ENCODE results near the gene FKBP1B. TPM values are rescaled to one million over a fixed set of nuclear protein-coding genes. Genes with fewer than 3 reads are reported as not detected.
"Not testable (repeated sequence)": the region's sequence is repeated elsewhere in the genome, so short reads cannot be mapped to it uniquely, and the experiment has no call there.

Gene FKBP1B
- total and polyA plus RNA-seq, 7 experiments from 2014 or later: 2.7 TPM; not detected in 6

- Mint-ChIP-seq H3K36me3 (peaks cover 0 to 22% (median 4%) of the 10 kb centered on the region in 5 donors), H3K27ac (no peak overlapping the region), H3K4me1 (peaks cover 10 to 21% (median 17%) of the 10 kb centered on the region in 7 donors), H3K9me3 (no peaks in the 10 kb centered on the region), H3K27me3 (no peaks in the 10 kb centered on the region), H3K4me3 (no peak overlapping the region)
- CTCF ChIA-PET: no interaction called here
- Histone ChIP-seq H3K4me3 (ENCODE audit: low read length) (no peak overlapping the region), H3K36me3 (ENCODE audit: control insufficient read depth in 2 of 3, insufficient read depth in 3 of 3, low read length in 3 of 3) (no peaks in the 10 kb centered on the region), H3K9me3 (ENCODE audit: control insufficient read depth in 2 of 3, low read length in 3 of 3) (no peaks in the 10 kb centered on the region), H3K27ac (ENCODE audit: low read depth, low read length) (no peak overlapping the region), H3K27me3 (ENCODE audit: control insufficient read depth in 2 of 2, insufficient read depth in 2 of 2, low read length in 2 of 2) (no peaks in the 10 kb centered on the region), H3K4me1 (ENCODE audit: control insufficient read depth in 2 of 2, insufficient read depth in 2 of 2, low read length in 2 of 2) (peaks cover 5 to 8% of the 10 kb centered on the region in 2 donors)
- POLR2A ChIA-PET: interaction anchor here (1.1 kb wide), 1 partner anchor 10 kb away, joined by 3 read pairs; the partner anchor contains the start of gene SF3B6
- intact Hi-C loops (cut with micrococcal nuclease): no loop called here
- no peak for DNase-seq
- ATAC-seq: no peak
Measured at GRCh38 chr2:24087032-24087431, 37.5 kb downstream of the FKBP1B start.

DNA sequence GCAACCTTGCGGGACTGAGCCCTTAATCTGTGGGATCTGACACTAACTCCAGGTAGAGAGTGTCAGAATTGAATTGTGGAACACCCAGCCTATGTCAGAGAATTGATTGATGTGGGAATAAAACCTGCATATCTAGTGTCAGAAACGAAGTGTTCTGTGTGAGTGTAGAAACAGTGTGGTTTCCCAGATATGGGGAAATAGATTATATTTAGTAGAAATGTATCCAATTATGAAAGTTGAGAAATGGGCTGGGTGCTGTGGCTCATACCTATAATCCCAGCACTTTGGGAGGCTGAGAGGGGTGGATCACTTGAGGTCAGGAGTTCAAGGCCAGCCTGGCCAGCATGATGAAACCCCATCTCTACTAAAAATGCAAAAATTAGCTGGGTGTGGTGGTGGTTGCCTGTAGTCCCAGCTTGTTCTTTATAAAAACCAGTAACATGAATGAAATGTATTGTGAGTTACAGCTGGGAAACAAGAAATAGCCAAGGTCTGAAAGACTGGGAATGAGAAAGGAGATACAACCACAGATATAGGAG lies 39.3 kb downstream of the FKBP1B start:
- CTCF ChIA-PET: no interaction called here
- Histone ChIP-seq H3K4me1 (ENCODE audit: control insufficient read depth in 2 of 2, insufficient read depth in 2 of 2, low read length in 2 of 2) (peaks cover 5% of the 10 kb centered on the region in 2 donors), H3K27ac (ENCODE audit: low read depth, low read length) (no peak overlapping the region), H3K9me3 (ENCODE audit: control insufficient read depth in 2 of 3, low read length in 3 of 3) (no peaks in the 10 kb centered on the region), H3K27me3 (ENCODE audit: control insufficient read depth in 2 of 2, insufficient read depth in 2 of 2, low read length in 2 of 2) (no peaks in the 10 kb centered on the region), H3K36me3 (ENCODE audit: control insufficient read depth in 2 of 3, insufficient read depth in 3 of 3, low read length in 3 of 3) (no peaks in the 10 kb centered on the region), H3K4me3 (ENCODE audit: low read length) (no peak overlapping the region)
- Mint-ChIP-seq H3K27ac (no peak overlapping the region), H3K4me3 (no peak overlapping the region), H3K9me3 (peaks cover 0 to 2% (median 0%) of the 10 kb centered on the region in 11 donors), H3K4me1 (peaks cover 10 to 13% (median 13%) of the 10 kb centered on the region in 7 donors), H3K27me3 (no peaks in the 10 kb centered on the region), H3K36me3 (peaks cover 3 to 23% (median 6%) of the 10 kb centered on the region in 5 donors)
- no peak for ATAC-seq
- intact Hi-C loops (cut with micrococcal nuclease): no loop called here
- POLR2A ChIA-PET: no interaction called here
- DNase-seq: no peak

DNA sequence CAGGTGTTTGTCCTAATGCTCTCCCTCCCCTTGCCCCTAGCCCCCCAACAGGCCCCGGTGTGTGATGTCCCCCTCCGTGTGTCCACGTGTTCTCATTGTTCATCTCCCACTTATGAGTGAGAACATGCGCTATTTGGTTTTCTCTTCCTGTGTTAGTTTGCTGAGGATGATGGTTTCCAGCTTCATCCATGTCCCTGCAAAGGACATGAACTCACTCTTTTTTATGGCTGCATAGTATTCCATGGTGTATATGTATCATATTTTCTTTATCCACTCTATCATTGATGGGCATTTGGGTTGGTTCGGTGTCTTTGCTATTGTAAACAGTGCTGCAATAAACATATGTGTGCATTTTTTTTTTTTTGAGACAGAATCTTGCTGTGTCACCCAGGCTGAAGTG lies 43.7 kb downstream of the FKBP1B start:
- CTCF ChIA-PET, H3K4me3 Mint-ChIP-seq: not testable (repeated sequence)

DNA sequence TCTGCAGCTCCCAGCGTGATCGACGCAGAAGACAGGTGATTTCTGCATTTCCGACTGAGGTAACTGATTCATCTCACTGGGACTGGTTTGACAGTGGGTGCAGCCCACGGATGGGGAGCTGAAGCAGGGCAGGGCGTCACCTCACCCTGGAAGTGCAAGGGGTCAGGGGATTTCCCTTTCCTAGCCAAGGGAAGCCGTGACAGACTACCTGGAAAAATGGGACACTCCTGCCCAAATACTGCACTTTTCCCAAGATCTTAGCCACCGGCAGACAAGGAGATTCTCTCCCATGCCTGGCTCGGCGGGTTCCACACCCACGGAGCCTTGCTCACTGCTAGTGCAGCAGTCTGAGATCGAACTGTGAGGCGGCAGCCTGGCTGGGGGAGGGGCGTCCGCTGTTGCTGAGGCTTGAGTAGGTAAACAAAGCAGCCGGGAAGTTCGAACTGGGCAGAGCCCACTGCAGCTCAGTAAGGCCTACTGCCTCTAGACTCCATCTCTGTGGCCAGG lies 45.7 kb downstream of the FKBP1B start:
- H3K9me3 ChIP-seq (ENCODE audit: control insufficient read depth in 2 of 3, low read length in 3 of 3); H3K27ac ChIP-seq (ENCODE audit: low read depth, low read length); ATAC-seq; H3K27ac Mint-ChIP-seq; POLR2A ChIA-PET; H3K4me3 ChIP-seq (ENCODE audit: low read length); H3K4me3 Mint-ChIP-seq; H3K4me1 ChIP-seq (ENCODE audit: control insufficient read depth in 2 of 2, insufficient read depth in 2 of 2, low read length in 2 of 2); intact Hi-C loops (cut with micrococcal nuclease); DNase-seq; H3K27me3 ChIP-seq (ENCODE audit: control insufficient read depth in 2 of 2, insufficient read depth in 2 of 2, low read length in 2 of 2); H3K27me3 Mint-ChIP-seq; H3K36me3 ChIP-seq (ENCODE audit: control insufficient read depth in 2 of 3, insufficient read depth in 3 of 3, low read length in 3 of 3); H3K4me1 Mint-ChIP-seq: not testable (repeated sequence)
- CTCF ChIA-PET: interaction anchor here (1.4 kb wide), 1 partner anchor 11 kb away, joined by 5 read pairs; the partner anchor contains the start of gene TP53I3
- peaks cover 9 to 46% (median 23%) of the 10 kb centered on the region in 5 donors for H3K36me3 Mint-ChIP-seq
- peaks cover 0 to 13% (median 4%) of the 10 kb centered on the region in 11 donors for H3K9me3 Mint-ChIP-seq

More for the DNA sequence above, 43.7 kb downstream of the FKBP1B start:
- H3K4me1 Mint-ChIP-seq; H3K9me3 ChIP-seq (ENCODE audit: control insufficient read depth in 2 of 3, low read length in 3 of 3); intact Hi-C loops (cut with micrococcal nuclease); H3K4me3 ChIP-seq (ENCODE audit: low read length); H3K4me1 ChIP-seq (ENCODE audit: control insufficient read depth in 2 of 2, insufficient read depth in 2 of 2, low read length in 2 of 2); H3K9me3 Mint-ChIP-seq; POLR2A ChIA-PET; H3K27me3 Mint-ChIP-seq; H3K27ac ChIP-seq (ENCODE audit: low read depth, low read length); H3K36me3 ChIP-seq (ENCODE audit: control insufficient read depth in 2 of 3, insufficient read depth in 3 of 3, low read length in 3 of 3); H3K27me3 ChIP-seq (ENCODE audit: control insufficient read depth in 2 of 2, insufficient read depth in 2 of 2, low read length in 2 of 2); DNase-seq; H3K27ac Mint-ChIP-seq; ATAC-seq: not testable (repeated sequence)
- peaks cover 9 to 49% (median 19%) of the 10 kb centered on the region in 5 donors for H3K36me3 Mint-ChIP-seq

DNA sequence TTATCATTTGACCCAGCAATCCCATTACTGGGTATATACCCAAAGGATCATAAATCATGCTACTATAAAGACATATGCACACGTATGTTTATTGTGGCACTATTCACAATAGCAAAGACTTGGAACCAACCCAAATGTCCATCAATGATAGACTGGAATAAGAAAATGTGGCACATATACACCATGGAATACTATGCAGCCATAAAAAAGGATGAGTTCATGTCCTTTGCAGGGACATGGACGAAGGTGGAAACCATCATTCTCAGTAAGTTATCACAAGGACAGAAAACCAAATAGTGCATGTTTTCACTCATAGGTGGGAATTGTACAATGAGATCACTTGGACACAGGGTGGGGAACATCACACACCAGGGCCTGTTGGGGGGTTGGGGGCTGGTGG lies 51.2 kb downstream of the FKBP1B start:
- CTCF ChIA-PET; H3K36me3 ChIP-seq (ENCODE audit: control insufficient read depth in 2 of 3, insufficient read depth in 3 of 3, low read length in 3 of 3); H3K4me1 Mint-ChIP-seq; H3K4me1 ChIP-seq (ENCODE audit: control insufficient read depth in 2 of 2, insufficient read depth in 2 of 2, low read length in 2 of 2); H3K27me3 ChIP-seq (ENCODE audit: control insufficient read depth in 2 of 2, insufficient read depth in 2 of 2, low read length in 2 of 2); H3K27me3 Mint-ChIP-seq; H3K27ac ChIP-seq (ENCODE audit: low read depth, low read length); ATAC-seq; POLR2A ChIA-PET; H3K27ac Mint-ChIP-seq; H3K4me3 ChIP-seq (ENCODE audit: low read length); DNase-seq; intact Hi-C loops (cut with micrococcal nuclease); H3K9me3 ChIP-seq (ENCODE audit: control insufficient read depth in 2 of 3, low read length in 3 of 3); H3K4me3 Mint-ChIP-seq: not testable (repeated sequence)
- Mint-ChIP-seq H3K36me3 (peaks cover 15 to 51% (median 45%) of the 10 kb centered on the region in 5 donors), H3K9me3 (peaks cover 0 to 27% (median 8%) of the 10 kb centered on the region in 11 donors)

DNA sequence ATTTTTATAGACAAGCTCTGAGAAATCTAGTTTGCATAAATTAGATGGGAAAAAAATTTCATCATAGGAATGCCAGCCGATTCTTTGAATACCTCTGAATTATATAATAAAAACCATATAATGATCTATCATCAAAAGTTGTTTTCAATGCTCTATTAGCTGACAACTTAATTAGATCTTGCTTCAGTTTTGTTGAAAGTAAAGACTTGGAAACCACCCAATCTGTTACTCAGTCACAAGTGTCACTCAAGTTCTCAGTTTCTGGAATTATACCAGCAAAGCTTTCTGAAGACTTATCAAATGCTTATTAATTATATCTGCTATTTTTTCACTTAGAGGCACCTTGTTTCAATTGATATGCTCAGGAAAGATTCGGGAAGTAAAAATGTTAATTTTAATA lies 52.5 kb downstream of the FKBP1B start:
- intact Hi-C loops (cut with micrococcal nuclease): no loop called here
- H3K36me3 Mint-ChIP-seq: peaks cover 10 to 51% (median 42%) of the 10 kb centered on the region in 5 donors
- H3K36me3 ChIP-seq (ENCODE audit: control insufficient read depth in 2 of 3, insufficient read depth in 3 of 3, low read length in 3 of 3): peaks cover 0 to 8% (median 0%) of the 10 kb centered on the region in 3 experiments

DNA sequence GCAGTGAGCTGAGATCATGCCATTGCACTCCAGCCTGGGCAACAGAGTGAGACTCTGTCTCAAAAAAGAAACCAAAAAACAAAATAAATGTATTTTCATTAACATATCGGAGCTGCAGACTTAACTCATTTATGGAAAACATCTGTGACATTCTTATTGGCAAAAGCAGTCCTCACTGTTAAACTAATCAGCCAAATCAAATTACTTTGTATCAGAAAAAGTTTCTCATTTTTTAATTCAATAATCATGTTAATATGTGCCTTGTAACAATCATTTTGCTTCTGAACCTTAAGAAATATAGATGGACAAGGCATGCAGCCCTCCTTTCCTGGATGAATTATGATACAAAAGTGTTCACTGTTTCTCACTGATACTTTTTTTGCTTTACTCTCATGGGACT lies 53.1 kb downstream of the FKBP1B start:
- peaks cover 16 to 50% (median 43%) of the 10 kb centered on the region in 5 donors for H3K36me3 Mint-ChIP-seq
- no peak for DNase-seq
- no peak overlapping the region for H3K4me3 Mint-ChIP-seq
- H3K27ac ChIP-seq (ENCODE audit: low read depth, low read length): no peak overlapping the region
- H3K27ac Mint-ChIP-seq: no peak overlapping the region
- CTCF ChIA-PET: no interaction called here
- H3K4me1 ChIP-seq (ENCODE audit: control insufficient read depth in 2 of 2, insufficient read depth in 2 of 2, low read length in 2 of 2): no peaks in the 10 kb centered on the region
- no peaks in the 10 kb centered on the region for H3K4me1 Mint-ChIP-seq
- H3K9me3 Mint-ChIP-seq: peaks cover 2 to 45% (median 18%) of the 10 kb centered on the region in 11 donors
- H3K27me3 Mint-ChIP-seq: peaks cover 0 to 12% (median 0%) of the 10 kb centered on the region in 5 donors
- POLR2A ChIA-PET: no interaction called here
- peaks cover 0 to 8% (median 0%) of the 10 kb centered on the region in 3 experiments for H3K36me3 ChIP-seq (ENCODE audit: control insufficient read depth in 2 of 3, insufficient read depth in 3 of 3, low read length in 3 of 3)
- no peak for ATAC-seq
- intact Hi-C loops (cut with micrococcal nuclease): no loop called here
- no peak overlapping the region for H3K4me3 ChIP-seq (ENCODE audit: low read length)
- H3K27me3 ChIP-seq (ENCODE audit: control insufficient read depth in 2 of 2, insufficient read depth in 2 of 2, low read length in 2 of 2): no peaks in the 10 kb centered on the region
- no peaks in the 10 kb centered on the region for H3K9me3 ChIP-seq (ENCODE audit: control insufficient read depth in 2 of 3, low read length in 3 of 3)

More for the DNA sequence above, 52.5 kb downstream of the FKBP1B start:
- Histone ChIP-seq H3K4me3 (ENCODE audit: low read length) (no peak overlapping the region), H3K27me3 (ENCODE audit: control insufficient read depth in 2 of 2, insufficient read depth in 2 of 2, low read length in 2 of 2) (no peaks in the 10 kb centered on the region), H3K4me1 (ENCODE audit: control insufficient read depth in 2 of 2, insufficient read depth in 2 of 2, low read length in 2 of 2) (no peaks in the 10 kb centered on the region), H3K9me3 (ENCODE audit: control insufficient read depth in 2 of 3, low read length in 3 of 3) (no peaks in the 10 kb centered on the region), H3K27ac (ENCODE audit: low read depth, low read length) (no peak overlapping the region)
- H3K9me3 Mint-ChIP-seq: peaks cover 0 to 38% (median 16%) of the 10 kb centered on the region in 11 donors
- ChIA-PET POLR2A (no interaction called here), CTCF (no interaction called here)
- no peak overlapping the region for H3K4me3 Mint-ChIP-seq
- ATAC-seq: no peak
- H3K27me3 Mint-ChIP-seq: peaks cover 0 to 6% (median 0%) of the 10 kb centered on the region in 5 donors
- DNase-seq: no peak
- no peaks in the 10 kb centered on the region for H3K4me1 Mint-ChIP-seq
- H3K27ac Mint-ChIP-seq: no peak overlapping the region

Data from naive thymus-derived CD4-positive, alpha-beta T cell (primary cell).